ENCODE measurements around the gene RCCD1. TPM values are rescaled to one million over a fixed set of nuclear protein-coding genes. Genes with fewer than 3 reads are reported as not detected.

The RCCD1 gene
- total RNA-seq, 1 experiment from 2014 or later, result 29.0 TPM

GRCh38 chr15:90959894-90960293, 5.2 kb downstream of the RCCD1 start:
- H3K27me3 Mint-ChIP-seq (ENCODE audit: insufficient read depth, unreplicated experiment), result no peaks in the 10 kb centered on the region
- intact Hi-C loops (cut with micrococcal nuclease), result no loop called here
- H3K36me3 Mint-ChIP-seq (ENCODE audit: insufficient read depth, unreplicated experiment), result peaks cover 22% of the 10 kb centered on the region
- no peaks in the 10 kb centered on the region for H3K9me3 Mint-ChIP-seq (ENCODE audit: unreplicated experiment)
- ChIA-PET POLR2A (interaction anchor here (0.6 kb wide), 1 partner anchor 24 kb away, joined by 4 read pairs; no protein-coding TSS in a partner anchor), CTCF (interaction anchor here (0.5 to 8.4 kb wide), 8 partner anchors 11 to 312 kb away, joined by 3 to 105 read pairs (median 6); no protein-coding TSS in a partner anchor)
- H3K4me1 Mint-ChIP-seq (ENCODE audit: insufficient read depth, unreplicated experiment), result peaks cover 15% of the 10 kb centered on the region
- DNase-seq (ENCODE audit: unreplicated experiment), result no peak
- BruUV-seq (replicated peaks), result no TSS peak
- no peak overlapping the region for H3K4me3 Mint-ChIP-seq (ENCODE audit: unreplicated experiment)
- TF ChIP-seq CTCF (IDR thresholded peaks at IDR 0.05; ENCODE audit: unreplicated experiment), result no peak
- no peak overlapping the region for H3K27ac Mint-ChIP-seq (ENCODE audit: low read depth, unreplicated experiment)

- no peaks in the 10 kb centered on the region for H3K9me3 Mint-ChIP-seq (ENCODE audit: unreplicated experiment)
- BruUV-seq (replicated peaks), result no TSS peak
- ChIA-PET CTCF (interaction anchor here (0.6 to 8.4 kb wide), 8 partner anchors 10 to 312 kb away, joined by 3 to 105 read pairs (median 6); no protein-coding TSS in a partner anchor), POLR2A (no interaction called here)
- no peak for TF ChIP-seq CTCF (IDR thresholded peaks at IDR 0.05; ENCODE audit: unreplicated experiment)
- intact Hi-C loops (cut with micrococcal nuclease), result no loop called here
- no peak overlapping the region for H3K4me3 Mint-ChIP-seq (ENCODE audit: unreplicated experiment)
- H3K27me3 Mint-ChIP-seq (ENCODE audit: insufficient read depth, unreplicated experiment), result no peaks in the 10 kb centered on the region
- H3K36me3 Mint-ChIP-seq (ENCODE audit: insufficient read depth, unreplicated experiment), result peaks cover 24% of the 10 kb centered on the region
- H3K27ac Mint-ChIP-seq (ENCODE audit: low read depth, unreplicated experiment), result no peak overlapping the region
- no peak for DNase-seq (ENCODE audit: unreplicated experiment)
- H3K4me1 Mint-ChIP-seq (ENCODE audit: insufficient read depth, unreplicated experiment), result peaks cover 15% of the 10 kb centered on the region
Observed at GRCh38 chr15:90960298-90961091, 5.8 kb downstream of the RCCD1 start.

GRCh38 chr15:90962021-90962420, 7.3 kb downstream of the RCCD1 start:
- intact Hi-C loops (cut with micrococcal nuclease), result no loop called here
- TF ChIP-seq CTCF (IDR thresholded peaks at IDR 0.05; ENCODE audit: unreplicated experiment), result no peak
- H3K27me3 Mint-ChIP-seq (ENCODE audit: insufficient read depth, unreplicated experiment), result no peaks in the 10 kb centered on the region
- no peak overlapping the region for H3K27ac Mint-ChIP-seq (ENCODE audit: low read depth, unreplicated experiment)
- peaks cover 15% of the 10 kb centered on the region for H3K4me1 Mint-ChIP-seq (ENCODE audit: insufficient read depth, unreplicated experiment)
- CTCF ChIA-PET, result interaction anchor here (2.5 kb wide), 1 partner anchor 310 kb away, joined by 8 read pairs; no protein-coding TSS in a partner anchor
- no TSS peak for BruUV-seq (replicated peaks)
- peaks cover 38% of the 10 kb centered on the region for H3K36me3 Mint-ChIP-seq (ENCODE audit: insufficient read depth, unreplicated experiment)
- POLR2A ChIA-PET, result no interaction called here
- no peaks in the 10 kb centered on the region for H3K9me3 Mint-ChIP-seq (ENCODE audit: unreplicated experiment)
- no peak overlapping the region for H3K4me3 Mint-ChIP-seq (ENCODE audit: unreplicated experiment)
- DNase-seq (ENCODE audit: unreplicated experiment), result no peak

GRCh38 chr15:90966262-90966661, 11.6 kb downstream of the RCCD1 start:
- Mint-ChIP-seq H3K4me1 (ENCODE audit: insufficient read depth, unreplicated experiment) (peaks cover 5% of the 10 kb centered on the region), H3K9me3 (ENCODE audit: unreplicated experiment) (no peaks in the 10 kb centered on the region), H3K27me3 (ENCODE audit: insufficient read depth, unreplicated experiment) (no peaks in the 10 kb centered on the region), H3K27ac (ENCODE audit: low read depth, unreplicated experiment) (peak overlapping the region; percentile 66), H3K4me3 (ENCODE audit: unreplicated experiment) (no peak overlapping the region), H3K36me3 (ENCODE audit: insufficient read depth, unreplicated experiment) (peaks cover 46% of the 10 kb centered on the region)
- intact Hi-C loops (cut with micrococcal nuclease), result no loop called here
- TSS peak; percentile 85 for BruUV-seq (replicated peaks)
- no peak for TF ChIP-seq CTCF (IDR thresholded peaks at IDR 0.05; ENCODE audit: unreplicated experiment)
- POLR2A ChIA-PET, result interaction anchor here (0.6 to 1.6 kb wide), 5 partner anchors 9 to 23 kb away, joined by 3 to 8 read pairs (median 3); partner anchors contain the start of gene RCCD1
- CTCF ChIA-PET, result interaction anchor here (0.8 to 3.5 kb wide), 4 partner anchors 9 to 88 kb away, joined by 3 to 36 read pairs (median 4); partner anchors contain the start of gene UNC45A
- no peak for DNase-seq (ENCODE audit: unreplicated experiment)
